ENCODE measurements around the gene HSF4. TPM values are rescaled to one million over a fixed set of nuclear protein-coding genes. Genes with fewer than 3 reads are reported as not detected.

The HSF4 gene
- total RNA-seq, 1 donor from 2014 or later: 54.3 TPM

- intact Hi-C loops (cut with DNase I): no loop called here
- H3K36me3 ChIP-seq: no peaks in the 10 kb centered on the region
- peak overlapping the region; percentile 37 for H3K27ac ChIP-seq
- no peaks in the 10 kb centered on the region for H3K9me3 ChIP-seq
- no peak overlapping the region for H3K4me3 ChIP-seq
- no peak for TF ChIP-seq POLR2AphosphoS5 (IDR thresholded peaks at IDR 0.05; ENCODE audit: insufficient read depth in 1 of 2, low read depth in 1 of 2)
- no peak for TF ChIP-seq POLR2A (IDR thresholded peaks at IDR 0.05)
- TF ChIP-seq CTCF (IDR thresholded peaks at IDR 0.05): no peak
- peaks cover 55% of the 10 kb centered on the region for H3K4me1 ChIP-seq
- no peak for DNase-seq (ENCODE audit: extremely low spot score in 2 of 2)
- no peaks in the 10 kb centered on the region for H3K27me3 ChIP-seq
Observed at GRCh38 chr16:67180166-67180565, 15.6 kb downstream of the HSF4 start.

DNA sequence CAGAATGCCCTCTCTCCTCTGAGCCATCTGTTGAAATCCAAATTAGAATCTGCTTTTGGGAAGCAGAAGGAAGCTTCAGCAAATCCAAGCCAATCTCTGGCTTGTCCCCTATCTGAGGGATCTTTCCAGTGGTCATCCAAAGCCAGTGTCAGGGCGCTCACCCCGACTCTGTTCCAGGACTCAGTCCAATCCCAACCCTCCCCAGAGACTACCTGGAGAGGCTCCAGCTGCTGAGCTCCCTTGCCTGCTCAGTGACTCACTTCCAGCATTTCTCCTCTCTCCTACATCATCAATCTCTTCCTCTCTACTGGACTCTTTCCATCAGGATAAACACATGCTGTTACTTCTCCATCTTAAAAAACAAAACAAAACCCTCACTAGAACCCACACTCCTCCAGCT, 16.8 kb downstream of the HSF4 start:
- H3K4me1 ChIP-seq: peaks cover 55% of the 10 kb centered on the region
- no peaks in the 10 kb centered on the region for H3K36me3 ChIP-seq
- no peaks in the 10 kb centered on the region for H3K27me3 ChIP-seq
- H3K4me3 ChIP-seq: no peak overlapping the region
- intact Hi-C loops (cut with DNase I): no loop called here
- H3K27ac ChIP-seq: peak overlapping the region; percentile 37
- no peak for DNase-seq (ENCODE audit: extremely low spot score in 2 of 2)
- H3K9me3 ChIP-seq: no peaks in the 10 kb centered on the region
- TF ChIP-seq POLR2A (IDR thresholded peaks at IDR 0.05) (no peak), CTCF (IDR thresholded peaks at IDR 0.05) (no peak), POLR2AphosphoS5 (IDR thresholded peaks at IDR 0.05; ENCODE audit: insufficient read depth in 1 of 2, low read depth in 1 of 2) (no peak)

DNA sequence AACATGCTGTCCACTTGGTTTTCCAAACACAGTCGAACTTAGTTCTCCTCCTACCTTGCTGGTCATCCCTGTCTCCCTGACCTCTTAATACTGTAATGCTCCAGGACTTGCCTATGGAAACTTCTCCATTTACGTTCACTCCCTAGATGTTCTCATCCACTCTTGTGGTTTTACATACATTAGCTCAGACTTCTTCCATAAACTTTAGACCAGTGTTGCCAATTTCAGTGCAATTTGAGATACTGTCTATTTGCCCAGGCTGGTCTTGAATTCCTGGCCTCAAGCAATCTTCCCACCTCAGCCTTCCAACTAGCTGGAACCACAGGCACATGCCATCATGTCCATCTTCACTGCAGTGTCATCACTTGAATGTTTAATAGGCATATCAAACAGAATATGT, 17.7 kb downstream of the HSF4 start:
- intact Hi-C loops (cut with DNase I): no loop called here
- Histone ChIP-seq H3K27me3 (no peaks in the 10 kb centered on the region), H3K4me3 (no peak overlapping the region), H3K9me3 (no peaks in the 10 kb centered on the region), H3K27ac (no peak overlapping the region), H3K36me3 (no peaks in the 10 kb centered on the region), H3K4me1 (peaks cover 53% of the 10 kb centered on the region)
- TF ChIP-seq POLR2A (IDR thresholded peaks at IDR 0.05) (no peak), CTCF (IDR thresholded peaks at IDR 0.05) (no peak), POLR2AphosphoS5 (IDR thresholded peaks at IDR 0.05; ENCODE audit: insufficient read depth in 1 of 2, low read depth in 1 of 2) (no peak)
- no peak for DNase-seq (ENCODE audit: extremely low spot score in 2 of 2)

DNA sequence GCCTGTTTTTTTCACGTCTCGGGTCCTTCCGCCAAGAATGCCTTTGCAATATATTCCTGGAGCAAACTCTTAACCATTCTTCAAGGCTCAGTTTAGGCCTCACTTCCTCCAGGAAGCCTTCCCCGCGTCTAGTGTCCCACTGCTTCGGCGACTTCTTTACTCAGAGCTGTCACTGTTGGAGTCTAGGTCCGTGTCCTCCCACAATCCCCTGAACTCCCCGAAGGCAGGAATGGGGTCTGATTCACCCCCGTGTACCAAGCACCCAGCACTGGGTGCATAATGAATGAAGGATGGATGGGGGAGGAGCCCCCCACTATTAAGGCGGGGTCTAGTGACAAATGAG, 18.7 kb downstream of the HSF4 start:
- Histone ChIP-seq H3K4me3 (peak overlapping the region; percentile 53 to 62), H3K9me3 (no peaks in the 10 kb centered on the region), H3K27ac (peak overlapping the region; percentile 88), H3K27me3 (no peaks in the 10 kb centered on the region), H3K4me1 (peaks cover 43% of the 10 kb centered on the region), H3K36me3 (no peaks in the 10 kb centered on the region)
- peak in 1 of 2 donors; percentile 98 for DNase-seq (ENCODE audit: extremely low spot score in 2 of 2)
- TF ChIP-seq CTCF (IDR thresholded peaks at IDR 0.05) (no peak), POLR2AphosphoS5 (IDR thresholded peaks at IDR 0.05; ENCODE audit: insufficient read depth in 1 of 2, low read depth in 1 of 2) (no peak), POLR2A (IDR thresholded peaks at IDR 0.05) (no peak)
- intact Hi-C loops (cut with DNase I): no loop called here

DNA sequence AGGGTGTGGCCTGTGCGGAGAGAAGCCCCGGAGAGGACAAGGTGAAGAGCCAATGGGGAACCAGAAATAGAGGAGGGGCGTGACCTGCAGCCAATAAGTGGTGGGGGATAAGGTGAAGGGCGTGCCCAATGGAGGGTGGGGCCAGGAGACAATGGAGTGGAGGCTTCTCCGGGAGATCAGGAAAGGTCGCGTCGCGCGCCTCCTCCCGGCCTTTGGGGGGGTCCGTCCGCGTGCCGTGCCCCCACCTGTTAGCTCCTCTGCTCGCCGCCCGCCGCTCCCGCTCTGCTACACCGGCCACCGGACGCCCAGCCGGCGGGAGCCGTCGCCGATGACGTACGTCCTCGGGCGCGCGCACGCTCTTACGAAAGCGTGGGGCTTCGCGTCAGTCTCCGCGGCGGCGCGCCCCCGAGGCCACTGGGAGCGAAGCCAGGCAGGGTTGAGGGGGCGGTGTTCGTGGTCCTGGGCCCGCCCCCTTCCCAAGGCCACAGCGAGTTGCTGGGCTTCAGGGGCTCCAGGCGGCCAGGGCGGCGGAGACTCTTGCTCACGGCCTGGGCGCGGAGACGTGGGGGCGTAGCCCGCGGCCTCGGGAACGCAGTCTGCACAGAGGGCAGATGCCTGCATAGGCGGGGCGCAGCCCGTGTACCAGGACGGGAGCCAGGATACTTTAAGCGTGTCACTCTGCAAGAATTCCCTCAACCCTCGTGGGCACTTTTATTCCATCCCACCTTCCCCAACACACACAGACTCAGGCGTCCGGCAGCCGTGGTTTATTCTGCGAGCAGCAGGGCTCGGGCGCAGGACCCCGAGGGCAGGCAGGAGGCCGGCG, 19.3 kb downstream of the HSF4 start, which contains the start of gene MATCAP1:
Gene MATCAP1, minus strand, starts transcription at position 337 of the 826 bp plus-strand sequence. CDS start 3,353 bp downstream, outside the sequence.
- no peaks in the 10 kb centered on the region for H3K36me3 ChIP-seq
- H3K27ac ChIP-seq: peak within 1 kb of the TSS; percentile 88
- peaks cover 37% of the 10 kb centered on the region for H3K4me1 ChIP-seq
- H3K27me3 ChIP-seq: no peaks in the 10 kb centered on the region
- no peak for TF ChIP-seq CTCF (IDR thresholded peaks at IDR 0.05)
- peak in 1 of 2 donors; percentile 26 for TF ChIP-seq POLR2A (IDR thresholded peaks at IDR 0.05)
- TF ChIP-seq POLR2AphosphoS5 (IDR thresholded peaks at IDR 0.05; ENCODE audit: insufficient read depth in 1 of 2, low read depth in 1 of 2): peak; percentile 15 to 96
- no peaks in the 10 kb centered on the region for H3K9me3 ChIP-seq
- peak within 1 kb of the TSS; percentile 53 to 62 for H3K4me3 ChIP-seq
- intact Hi-C loops (cut with DNase I): no loop called here
- DNase-seq (ENCODE audit: extremely low spot score in 2 of 2): no peak
